ENCODE results near the gene CEMIP.
"Not testable (repeated sequence)": the region's sequence is repeated elsewhere in the genome, so short reads cannot be mapped to it uniquely, and the experiment has no call there.

CEMIP gene

GRCh38 chr15:80755885-80756284 is 23.3 kb upstream of the CEMIP start:
- Histone ChIP-seq H3K36me3 (peaks cover 40% of the 10 kb centered on the region), H3K4me2 (no peak overlapping the region), H3K4me3 (no peak overlapping the region), H3K27me3 (no peaks in the 10 kb centered on the region), H3K9ac (no peak overlapping the region), H4K20me1 (no peaks in the 10 kb centered on the region), H3K4me1 (peaks cover 3% of the 10 kb centered on the region; the same call in 1 of the 2 replicates), H3K9me3 (no peaks in the 10 kb centered on the region), H3K27ac (no peak overlapping the region)
- no peak for TF ChIP-seq Cebpa-rat (IDR thresholded peaks at IDR 0.05)

DNA sequence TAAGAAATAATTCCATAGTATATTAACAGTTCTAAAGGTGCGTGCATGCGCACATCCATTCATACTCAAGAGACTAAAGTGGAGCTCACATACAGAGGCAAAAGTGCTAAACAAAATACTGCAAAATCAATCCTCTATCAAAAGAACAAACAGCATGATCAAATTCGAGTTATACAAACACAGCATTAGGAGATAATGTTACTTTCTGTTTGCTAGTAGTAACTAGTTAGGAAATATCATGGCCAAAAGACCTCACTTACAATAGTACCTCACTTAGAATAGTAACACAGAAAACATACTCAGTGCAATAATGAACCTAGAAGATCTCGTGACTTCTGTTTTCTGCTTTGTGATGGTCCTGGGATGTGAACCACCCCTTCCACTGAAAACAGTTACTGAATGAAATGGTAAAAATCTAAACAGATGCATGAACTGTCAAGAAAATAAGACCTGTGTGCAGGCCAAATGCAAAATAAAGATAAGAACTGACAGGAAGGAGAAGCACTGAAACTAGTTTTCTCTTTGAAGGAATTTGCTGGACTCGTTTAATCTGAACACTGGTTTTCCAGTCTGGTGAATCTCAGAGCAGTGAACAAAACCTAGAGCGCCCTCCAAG is 20.9 kb upstream of the CEMIP start:
- Histone ChIP-seq H3K4me2 (no peak overlapping the region), H3K36me3 (peaks cover 29% of the 10 kb centered on the region), H3K27ac (no peak overlapping the region), H4K20me1 (no peaks in the 10 kb centered on the region), H3K9ac (no peak overlapping the region), H3K4me3 (no peak overlapping the region), H3K4me1 (peaks cover 5% of the 10 kb centered on the region; the same call in 1 of the 2 replicates), H3K27me3 (no peaks in the 10 kb centered on the region), H3K9me3 (no peaks in the 10 kb centered on the region)
- no peak for TF ChIP-seq Cebpa-rat (IDR thresholded peaks at IDR 0.05)

DNA sequence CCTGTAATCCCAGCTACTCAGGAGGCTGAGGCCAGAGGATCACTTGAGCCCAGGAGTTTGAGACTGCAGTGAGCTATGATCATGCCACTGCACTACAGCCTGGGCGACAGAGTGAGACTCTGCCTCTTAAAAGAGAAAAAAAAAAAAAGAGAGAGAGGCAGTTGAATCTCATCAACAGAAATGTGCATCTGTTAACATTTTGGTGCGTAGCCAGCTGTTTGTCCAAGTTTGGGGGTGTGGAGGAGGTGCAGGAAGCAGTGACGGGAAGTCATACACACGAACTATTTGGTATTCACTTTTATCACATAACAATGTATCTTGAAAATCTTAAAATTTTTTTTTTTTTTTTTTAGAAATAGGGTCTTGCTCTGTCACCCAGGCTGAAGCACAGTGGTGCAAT is 18.2 kb upstream of the CEMIP start:
- Histone ChIP-seq H3K27me3 (no peaks in the 10 kb centered on the region), H3K9ac (no peak overlapping the region), H3K4me1 (peaks cover 5% of the 10 kb centered on the region; the same call in 1 of the 2 replicates), H3K4me2 (no peak overlapping the region), H3K4me3 (no peak overlapping the region), H3K36me3 (peaks cover 6% of the 10 kb centered on the region), H3K9me3 (no peaks in the 10 kb centered on the region), H4K20me1 (no peaks in the 10 kb centered on the region), H3K27ac (no peak overlapping the region)
- TF ChIP-seq Cebpa-rat (IDR thresholded peaks at IDR 0.05) = no peak

GRCh38 chr15:80761754-80762153 is 17.4 kb upstream of the CEMIP start:
- H3K4me2 ChIP-seq = no peak overlapping the region
- H3K4me3 ChIP-seq = no peak overlapping the region
- peaks cover 5% of the 10 kb centered on the region; the same call in 1 of the 2 replicates for H3K4me1 ChIP-seq
- no peak overlapping the region for H3K27ac ChIP-seq
- H3K27me3 ChIP-seq = no peaks in the 10 kb centered on the region
- no peak for TF ChIP-seq Cebpa-rat (IDR thresholded peaks at IDR 0.05)
- no peak overlapping the region for H3K9ac ChIP-seq
- H4K20me1 ChIP-seq = no peaks in the 10 kb centered on the region
- no peaks in the 10 kb centered on the region for H3K9me3 ChIP-seq
- no peaks in the 10 kb centered on the region for H3K36me3 ChIP-seq

DNA sequence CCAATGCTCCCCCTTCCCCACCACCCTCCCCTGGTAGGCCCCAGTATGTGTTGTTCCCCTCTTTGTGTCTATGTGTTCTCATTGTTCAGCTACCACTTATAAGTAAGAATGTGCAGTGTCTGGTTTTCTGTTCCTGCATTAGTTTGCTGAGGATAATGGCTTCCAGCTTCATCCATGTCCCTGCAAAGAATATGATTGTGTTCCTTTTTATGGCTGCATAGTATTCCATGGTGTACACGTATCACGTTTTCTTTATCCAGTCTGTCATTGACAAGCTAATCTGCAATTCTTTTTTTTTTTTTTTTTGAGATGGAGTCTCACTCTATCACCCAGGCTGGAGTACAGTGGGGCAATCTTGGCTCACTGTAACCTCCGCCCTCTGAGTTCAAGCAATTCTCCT is 15.9 kb upstream of the CEMIP start:
- H3K27me3 ChIP-seq, H3K27ac ChIP-seq, H3K9ac ChIP-seq, H3K4me1 ChIP-seq, H4K20me1 ChIP-seq, H3K9me3 ChIP-seq, H3K36me3 ChIP-seq, H3K4me2 ChIP-seq, H3K4me3 ChIP-seq: not testable (repeated sequence)

DNA sequence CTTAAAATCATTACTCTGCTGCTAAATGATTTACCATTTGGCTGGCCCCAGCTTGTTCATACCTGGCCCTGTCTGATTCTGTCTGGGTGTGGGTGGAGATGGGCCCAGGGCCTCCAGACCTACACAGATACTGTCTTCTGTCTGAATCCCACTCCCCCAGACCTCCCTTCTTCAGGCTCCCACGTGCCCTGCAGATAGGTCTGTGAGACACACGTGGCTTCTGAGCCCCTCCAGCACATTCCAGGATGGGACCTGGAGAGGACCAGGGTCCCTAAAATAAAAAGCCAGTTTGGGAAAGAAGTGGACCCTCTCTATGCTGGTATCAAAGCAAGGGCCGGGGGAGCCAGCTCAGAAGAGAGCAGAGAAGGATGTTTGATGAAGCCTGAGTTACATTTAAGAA is 14.6 kb upstream of the CEMIP start:
- H3K27me3 ChIP-seq = no peaks in the 10 kb centered on the region
- H3K27ac ChIP-seq = no peak overlapping the region
- H4K20me1 ChIP-seq = no peaks in the 10 kb centered on the region
- H3K4me1 ChIP-seq = peaks cover 5% of the 10 kb centered on the region; the same call in 1 of the 2 replicates
- no peak overlapping the region for H3K9ac ChIP-seq
- H3K4me2 ChIP-seq = no peak overlapping the region
- TF ChIP-seq Cebpa-rat (IDR thresholded peaks at IDR 0.05) = no peak
- no peaks in the 10 kb centered on the region for H3K36me3 ChIP-seq
- no peaks in the 10 kb centered on the region for H3K9me3 ChIP-seq
- H3K4me3 ChIP-seq = no peak overlapping the region

GRCh38 chr15:80766275-80766674 is 12.9 kb upstream of the CEMIP start:
- Histone ChIP-seq H3K9me3 (no peaks in the 10 kb centered on the region), H3K4me2 (no peak overlapping the region), H3K4me3 (no peak overlapping the region), H3K36me3 (no peaks in the 10 kb centered on the region), H3K9ac (no peak overlapping the region), H3K27ac (no peak overlapping the region), H3K27me3 (no peaks in the 10 kb centered on the region), H3K4me1 (no peaks in the 10 kb centered on the region), H4K20me1 (no peaks in the 10 kb centered on the region)
- TF ChIP-seq Cebpa-rat (IDR thresholded peaks at IDR 0.05) = no peak

GRCh38 chr15:80768158-80768557 is 11.0 kb upstream of the CEMIP start:
- Histone ChIP-seq H3K27ac (no peak overlapping the region), H4K20me1 (no peaks in the 10 kb centered on the region), H3K4me2 (no peak overlapping the region), H3K4me3 (no peak overlapping the region), H3K27me3 (no peaks in the 10 kb centered on the region), H3K4me1 (no peaks in the 10 kb centered on the region), H3K36me3 (no peaks in the 10 kb centered on the region), H3K9me3 (no peaks in the 10 kb centered on the region), H3K9ac (no peak overlapping the region)
- TF ChIP-seq Cebpa-rat (IDR thresholded peaks at IDR 0.05) = no peak

DNA sequence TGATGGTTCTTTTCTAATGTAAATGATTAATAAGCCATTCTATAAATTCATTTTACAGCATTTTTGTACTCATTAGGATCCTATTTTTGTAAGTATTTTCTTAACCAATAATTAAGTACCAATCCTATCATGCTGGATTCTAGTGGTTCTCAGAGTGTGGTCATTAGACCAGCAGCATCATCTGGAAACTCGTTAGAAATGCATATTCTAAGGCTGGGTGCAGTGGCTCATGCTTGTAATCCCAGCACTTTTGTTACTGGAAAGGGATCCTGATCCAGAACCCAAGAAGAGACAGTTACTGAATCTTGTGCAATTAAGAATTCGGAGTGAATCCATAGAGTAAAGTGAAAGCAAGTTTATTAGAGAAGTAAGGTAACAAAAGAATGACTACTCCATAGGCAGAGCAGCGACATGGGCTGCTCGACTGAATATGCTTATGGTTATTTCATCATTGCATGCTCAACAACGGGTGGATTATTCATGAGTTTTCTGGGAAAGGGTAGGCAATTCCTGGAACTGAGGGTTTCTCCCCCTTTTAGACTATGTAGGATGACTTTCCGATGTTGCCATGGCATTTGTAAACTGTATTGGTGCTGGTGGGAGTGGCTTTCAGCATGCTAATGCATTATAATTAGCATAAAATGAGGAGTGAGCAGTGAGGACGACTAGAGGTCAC is 9.9 kb upstream of the CEMIP start:
- Histone ChIP-seq H3K27me3 (no peaks in the 10 kb centered on the region), H3K4me1 (no peaks in the 10 kb centered on the region), H3K9ac (no peak overlapping the region), H3K27ac (no peak overlapping the region), H3K4me2 (no peak overlapping the region), H3K9me3 (no peaks in the 10 kb centered on the region), H3K36me3 (no peaks in the 10 kb centered on the region), H3K4me3 (no peak overlapping the region), H4K20me1 (no peaks in the 10 kb centered on the region)
- TF ChIP-seq Cebpa-rat (IDR thresholded peaks at IDR 0.05) = no peak

GRCh38 chr15:80769829-80770705 is 9.1 kb upstream of the CEMIP start:
- TF ChIP-seq Cebpa-rat (IDR thresholded peaks at IDR 0.05) = no peak
- H3K36me3 ChIP-seq = no peaks in the 10 kb centered on the region
- no peaks in the 10 kb centered on the region for H3K27me3 ChIP-seq
- no peaks in the 10 kb centered on the region for H3K4me1 ChIP-seq
- no peak overlapping the region for H3K4me3 ChIP-seq
- no peak overlapping the region for H3K9ac ChIP-seq
- H3K27ac ChIP-seq = no peak overlapping the region
- H3K9me3 ChIP-seq = no peaks in the 10 kb centered on the region
- no peaks in the 10 kb centered on the region for H4K20me1 ChIP-seq
- H3K4me2 ChIP-seq = no peak overlapping the region
